Stimulated activated CD4-positive, alpha-beta T cell treated with anti-CD3 and anti-CD28 coated beads, Interleukin-1b, Interleukin-23, amount 100 ng/mL, for 24 hours (primary cell): ENCODE measurements around the gene RNF208.
A peak's percentile ranks its signal among the peaks of the same experiment; 100 is the strongest.

ENCODE experiments used
- DNase-seq, 4 experiments: peaks; one replicate each; pipeline ENCODE4 v3.0.0-alpha.2; 2020; ENCODE audit warnings: low read depth in 4 of 4, low spot score in 1 of 4

RNF208 gene

DNA sequence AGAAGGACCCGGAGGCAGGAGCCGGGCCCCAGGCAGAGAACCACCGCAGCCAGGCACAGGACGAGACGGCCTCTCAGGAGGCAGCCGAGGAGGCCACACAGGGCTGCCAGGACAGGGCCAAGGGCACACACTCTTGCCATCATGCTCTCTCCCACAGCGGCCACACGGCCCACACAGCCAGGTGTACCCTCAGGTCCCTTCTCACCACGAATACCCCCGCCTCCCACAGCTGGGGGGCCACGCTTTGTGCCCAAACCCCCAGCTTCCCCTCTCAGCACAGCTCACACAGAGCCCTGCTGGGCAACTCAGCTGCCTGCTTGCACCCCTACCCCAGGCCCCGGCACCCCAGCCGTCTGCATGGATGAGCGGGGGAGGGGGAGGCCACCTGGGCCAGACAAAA is 28.3 kb downstream of the RNF208 start:
- DNase-seq: no peak

DNA sequence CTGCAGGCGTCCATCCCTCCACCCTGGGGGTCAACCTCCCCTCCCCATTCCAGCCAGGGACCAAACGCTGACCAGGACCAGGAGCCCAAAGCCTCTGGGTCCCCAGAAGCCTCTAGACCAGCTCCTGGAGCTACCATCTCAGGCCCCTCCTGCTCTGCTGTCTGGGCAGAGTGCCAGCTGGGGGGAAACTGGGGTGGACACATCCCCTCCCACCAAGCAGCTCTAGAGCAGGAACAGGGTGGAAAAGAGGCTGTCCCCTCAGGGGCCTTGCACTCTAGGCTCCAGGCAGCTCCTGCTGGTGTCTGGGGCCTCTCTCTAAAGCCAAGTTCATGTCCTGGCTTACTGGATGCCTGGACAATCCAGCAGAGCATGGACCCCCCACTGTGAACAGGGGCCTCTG is 29.2 kb downstream of the RNF208 start:
- no peak for DNase-seq

GRCh38 chr9:137192448-137192780 is 29.6 kb downstream of the RNF208 start:
- no peak for DNase-seq

GRCh38 chr9:137191691-137192447 is 30.2 kb downstream of the RNF208 start:
- DNase-seq: no peak

- DNase-seq: no peak
These were observed 30.8 kb downstream of the RNF208 start for GRCh38 chr9:137191245-137191644.

- no peak for DNase-seq
These were observed 31.7 kb downstream of the RNF208 start for GRCh38 chr9:137190315-137190856.

DNA sequence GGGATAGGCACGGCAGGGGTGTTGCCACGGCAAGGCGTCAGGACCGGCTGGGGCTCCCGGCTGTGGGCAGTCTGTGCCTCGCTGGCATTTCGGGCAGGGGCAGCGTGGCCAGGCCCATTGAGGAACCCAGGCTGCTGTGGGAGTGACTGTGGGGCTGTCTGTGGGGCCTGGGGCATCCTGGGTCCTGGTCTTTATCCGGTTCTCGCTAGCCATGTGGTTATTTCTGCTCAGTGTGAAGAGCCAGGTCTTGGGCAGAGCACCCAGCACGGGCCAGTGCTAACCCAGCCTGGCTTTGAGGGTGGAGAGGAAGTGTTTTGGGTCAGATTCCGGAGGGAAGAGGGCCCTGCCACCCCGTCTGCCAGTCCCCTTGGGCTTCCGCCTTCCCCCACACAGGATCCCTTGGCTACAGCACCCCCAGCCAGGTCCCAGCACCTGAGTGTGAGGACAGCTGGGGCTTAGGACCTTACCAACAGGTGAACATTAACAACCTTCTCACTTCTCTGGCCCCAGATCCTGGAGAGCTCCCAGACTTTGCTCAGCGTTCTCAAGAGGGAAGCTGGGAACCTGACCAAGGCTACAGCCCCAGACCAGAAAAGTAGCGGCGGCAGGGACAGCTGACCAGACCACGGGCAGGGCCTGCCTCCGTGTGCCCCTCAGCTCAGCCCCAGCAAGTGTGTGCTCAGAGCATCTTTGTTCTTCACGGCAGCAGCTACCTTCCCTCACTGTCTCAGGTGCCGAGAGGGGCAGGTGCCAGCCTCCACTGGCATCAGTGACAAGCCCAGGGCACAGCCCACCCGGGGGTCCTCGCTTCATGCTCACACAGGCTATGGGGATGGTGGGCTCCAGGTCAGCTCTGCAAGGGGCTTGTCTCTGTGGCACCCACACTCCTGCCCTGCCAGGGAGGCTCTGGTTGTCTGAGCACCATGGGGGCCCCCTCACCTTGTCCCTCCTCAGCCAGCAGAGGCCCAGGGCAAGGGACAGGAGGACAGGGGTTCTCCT is 32.4 kb downstream of the RNF208 start:
- no peak for DNase-seq

DNA sequence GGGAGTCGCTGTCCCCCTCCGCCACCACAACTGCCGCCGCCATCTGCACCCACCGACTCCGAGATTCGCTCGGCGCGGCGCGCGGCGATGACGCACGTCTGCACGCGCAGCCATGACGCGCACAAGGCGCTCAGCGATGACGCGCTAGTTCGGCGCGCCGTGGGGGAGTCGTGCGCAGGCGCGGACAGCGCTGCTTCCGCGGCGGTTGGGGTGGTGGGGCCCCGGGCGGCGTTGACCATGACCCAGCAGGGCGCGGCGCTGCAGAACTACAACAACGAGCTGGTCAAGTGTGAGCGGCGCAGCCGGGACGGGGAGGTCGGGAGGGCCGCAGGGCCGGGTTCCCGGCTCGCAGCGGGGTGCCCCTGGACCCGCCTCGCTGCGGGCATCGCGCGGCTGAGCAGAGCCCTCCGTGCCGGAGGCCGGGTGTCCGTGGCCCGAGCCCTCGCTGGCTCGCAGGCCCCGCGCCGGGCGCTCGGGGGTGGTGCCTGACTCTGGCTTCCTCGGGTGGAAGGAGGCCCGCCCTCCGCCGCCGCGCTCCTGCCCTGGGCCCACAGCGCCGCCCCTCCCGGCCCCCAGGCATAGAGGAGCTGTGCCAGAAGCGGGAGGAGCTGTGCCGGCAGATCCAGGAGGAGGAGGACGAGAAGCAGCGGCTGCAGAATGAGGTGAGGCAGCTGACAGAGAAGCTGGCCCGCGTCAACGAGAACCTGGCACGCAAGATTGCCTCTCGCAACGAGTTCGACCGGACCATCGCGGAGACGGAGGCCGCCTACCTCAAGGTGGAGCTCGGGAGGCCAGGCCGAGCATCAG is 33.3 kb downstream of the RNF208 start, which contains the start of the genes ANAPC2 and SSNA1:
ANAPC2 (minus strand) TSS at position 71 of the 807 bp plus-strand sequence; CDS start at position 43, 28 bp downstream.
SSNA1 (plus strand) TSS at position 187 of the 807 bp plus-strand sequence; CDS start at position 238, 51 bp downstream.
- peak; percentile 88 to 93 (median 90) for DNase-seq

DNA sequence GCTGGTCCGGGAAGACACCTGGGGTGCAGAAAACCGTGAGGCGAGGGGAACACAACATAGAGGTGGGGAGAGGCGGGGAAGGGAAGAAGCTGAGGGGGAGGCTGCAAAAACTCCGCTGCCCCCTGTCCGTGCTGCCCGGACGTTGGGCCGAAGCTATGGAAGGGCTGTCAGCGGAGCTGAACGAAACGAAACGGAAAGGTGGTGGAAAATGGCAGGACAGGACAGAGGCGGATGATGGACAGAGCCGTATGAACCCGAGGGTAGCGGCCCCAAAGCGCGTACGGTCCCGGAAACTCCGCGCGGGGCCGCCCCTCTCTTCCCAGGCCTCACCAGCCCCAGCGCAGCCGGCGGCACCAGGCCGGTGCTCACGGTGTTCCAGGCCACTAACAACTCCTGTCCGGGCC is 34.0 kb downstream of the RNF208 start:
- no peak for DNase-seq

DNA sequence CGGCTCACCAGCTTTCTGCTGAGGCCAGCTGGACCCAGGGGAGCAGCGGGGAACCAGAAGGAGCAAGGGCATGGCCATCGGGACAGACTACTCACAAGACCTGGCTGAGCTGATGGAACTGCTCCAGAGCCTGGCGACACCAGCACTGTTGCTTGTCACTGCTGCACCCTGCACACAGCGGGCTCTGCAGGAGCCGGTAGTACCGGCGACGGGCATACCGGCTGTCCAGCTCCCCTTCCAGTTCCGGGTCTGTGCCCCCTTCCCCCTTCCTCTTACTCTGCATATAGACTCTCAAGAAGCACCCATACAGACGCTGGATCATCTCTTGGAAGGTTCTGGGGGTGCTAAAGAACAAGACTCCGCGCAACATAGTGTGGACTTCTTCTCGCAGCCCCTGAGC is 34.7 kb downstream of the RNF208 start:
- no peak for DNase-seq

GRCh38 chr9:137186385-137186784 is 35.7 kb downstream of the RNF208 start:
- no peak for DNase-seq

DNA sequence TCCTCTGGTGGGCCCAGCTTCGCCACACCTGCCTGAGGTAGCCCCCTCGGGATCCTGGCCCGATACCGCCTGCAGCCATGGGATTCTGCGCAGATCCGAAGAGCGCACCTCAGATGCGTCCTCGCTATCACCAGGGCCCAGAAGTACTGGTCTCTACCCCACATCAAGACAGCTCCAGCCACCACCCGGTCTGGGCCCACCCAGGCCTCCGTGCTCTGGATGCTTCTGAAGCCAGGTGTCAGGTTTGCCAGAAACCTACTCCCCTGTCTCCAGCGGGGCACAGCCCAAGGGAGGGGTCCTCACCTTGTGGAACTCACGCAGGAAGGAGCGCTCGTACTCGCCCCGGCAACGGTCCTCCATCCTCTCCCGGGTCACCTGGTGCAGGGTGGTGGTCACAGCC is 36.1 kb downstream of the RNF208 start:
- DNase-seq: no peak

DNA sequence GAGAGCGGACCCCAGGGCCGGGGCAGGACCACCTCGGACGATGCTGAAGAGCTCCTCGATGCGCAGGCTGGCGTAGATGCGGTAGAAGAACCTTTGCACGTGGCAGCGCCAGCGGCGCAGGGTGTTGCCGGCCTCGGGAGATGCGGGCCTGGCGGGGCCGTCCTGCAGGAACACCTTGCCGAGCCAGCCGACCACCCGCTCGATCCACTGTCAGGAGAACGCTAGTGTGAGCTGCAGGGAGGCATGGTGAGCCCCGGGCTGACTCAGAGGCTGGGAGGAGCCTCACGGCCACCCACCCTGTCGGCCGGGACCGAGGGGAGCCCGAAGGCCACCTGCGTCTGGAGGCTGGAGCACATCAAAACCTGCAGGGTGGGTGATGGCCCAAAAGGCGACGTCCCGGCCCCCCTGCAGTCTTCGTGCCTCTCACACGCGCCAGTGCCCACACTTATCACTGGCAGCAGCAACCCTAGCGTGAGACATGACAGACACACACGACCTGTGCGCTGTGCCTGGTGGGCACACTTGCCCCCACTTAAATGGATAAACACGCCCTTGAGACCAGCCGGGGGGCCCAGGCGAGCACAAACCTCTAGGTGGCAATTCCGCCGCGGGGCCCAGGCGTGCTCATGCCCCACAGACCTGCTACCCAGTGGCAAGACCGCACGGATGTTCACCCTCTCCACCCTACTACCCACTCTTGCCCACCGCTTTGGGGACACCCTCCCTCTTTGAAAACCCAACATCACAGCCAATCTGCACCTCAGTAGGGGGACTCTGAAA is 37.0 kb downstream of the RNF208 start:
- DNase-seq: no peak

GRCh38 chr9:137183980-137184595 is 38.0 kb downstream of the RNF208 start:
- no peak for DNase-seq

- DNase-seq: no peak
These were observed 39.2 kb downstream of the RNF208 start for GRCh38 chr9:137182836-137183235.

DNA sequence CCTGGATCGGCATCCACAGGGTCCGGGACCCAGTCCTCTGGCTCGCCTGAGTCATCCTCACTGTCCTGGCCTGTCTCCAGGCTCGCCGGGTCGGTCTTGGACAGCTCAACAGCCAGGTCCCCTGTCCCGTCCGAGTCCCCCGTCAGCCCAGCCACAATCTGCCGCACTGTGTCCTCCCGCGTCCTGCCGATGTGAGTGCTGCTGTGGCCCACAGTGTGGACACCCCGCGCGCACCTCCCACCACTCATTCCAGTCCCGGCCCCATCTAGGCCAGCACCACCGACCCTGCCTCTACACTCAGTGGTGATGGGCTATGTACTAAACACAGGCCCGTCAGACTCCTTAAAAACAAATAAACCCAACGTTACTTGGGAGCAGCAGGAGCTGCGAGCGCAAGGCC is 40.4 kb downstream of the RNF208 start:
- DNase-seq: no peak

DNA sequence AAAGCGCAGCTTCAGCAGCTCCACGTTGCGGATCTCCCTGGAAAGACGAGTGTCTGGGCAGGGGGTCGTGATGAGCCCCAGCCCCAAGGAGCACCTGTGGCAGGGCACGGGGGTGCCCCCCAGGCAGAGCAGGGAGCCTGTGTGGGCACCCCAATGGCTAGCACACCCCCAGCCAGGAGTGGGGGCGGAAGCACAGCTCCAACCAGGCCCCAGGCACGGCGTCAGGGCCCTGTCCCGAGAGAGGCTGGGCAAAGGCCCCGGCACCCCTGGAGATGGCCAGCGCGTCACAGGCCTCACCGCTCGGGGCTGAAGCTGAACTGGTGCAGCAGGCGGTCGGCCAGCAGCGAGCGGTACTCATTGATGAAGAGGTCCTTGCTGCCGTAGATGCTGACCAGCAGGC is 41.5 kb downstream of the RNF208 start:
- no peak for DNase-seq

DNA sequence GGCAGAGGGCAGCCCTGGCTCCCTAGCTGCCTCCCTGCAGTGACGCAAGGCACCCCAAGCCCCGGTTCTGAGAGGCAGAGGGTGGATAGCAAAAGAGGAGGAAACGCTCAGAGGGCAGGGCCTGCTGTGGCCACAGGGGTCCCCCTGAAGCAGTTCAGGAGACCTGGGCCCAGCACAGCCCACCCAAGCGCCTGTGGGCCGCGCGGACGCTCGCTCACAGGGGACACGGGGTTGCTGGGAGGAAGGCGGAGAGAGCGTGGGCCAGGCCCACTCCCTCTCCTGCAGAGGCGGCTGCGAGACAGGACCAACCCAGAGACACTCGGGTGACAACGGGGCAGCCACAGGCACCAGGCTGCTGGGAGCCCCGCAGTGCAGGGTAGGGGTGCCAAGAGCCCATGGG is 42.3 kb downstream of the RNF208 start:
- DNase-seq: no peak

- no peak for DNase-seq
These were observed 43.0 kb downstream of the RNF208 start for GRCh38 chr9:137178939-137179630.
